Lung microvascular endothelial cell (primary cell): ENCODE data around the gene WASF3. TPM values are rescaled to one million over a fixed set of nuclear protein-coding genes. Genes with fewer than 3 reads are reported as not detected.
A peak's percentile ranks its signal among the peaks of the same experiment; 100 is the strongest.
"Not testable (repeated sequence)": the region's sequence is repeated elsewhere in the genome, so short reads cannot be mapped to it uniquely, and the experiment has no call there.

Experiments used
- DNase-seq, 2 donors: peaks; one replicate each; pipeline versions ENCODE4 v3.0.0 to v3.0.0-alpha.2; 2010; ENCODE audit warnings: low read depth in 2 of 2
- total RNA-seq: library from RNA; depleted of rRNA; stranded (reverse); fragments of >200 nt; gene quantifications from 2 replicates; pipeline ENCODE4 v1.2.1, GENCODE V29; 2014

WASF3 gene
- total RNA-seq, 1 donor from 2014 or later: 21.2 TPM

DNA sequence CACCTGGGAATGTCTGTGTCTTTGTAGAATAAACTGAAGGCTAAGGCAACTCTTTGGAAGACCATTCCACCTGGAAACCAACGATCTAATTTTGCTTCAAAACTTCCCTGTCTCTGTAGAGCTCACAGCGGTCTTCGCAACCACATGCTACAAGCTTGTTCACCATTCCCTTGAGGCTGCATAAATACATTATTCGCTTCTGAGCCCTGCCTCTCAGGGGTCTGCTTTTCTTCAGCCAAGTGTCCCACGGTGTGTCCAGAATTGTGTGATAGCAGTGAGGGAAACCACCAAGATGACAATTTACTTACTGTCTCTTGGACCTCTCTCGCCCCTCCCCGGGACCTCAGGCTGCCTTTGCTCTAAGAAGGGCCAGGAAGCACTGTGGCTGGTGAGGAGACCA lies 152.0 kb downstream of the WASF3 start:
- no peak for DNase-seq

- DNase-seq: no peak
These were observed 152.7 kb downstream of the WASF3 start for GRCh38 chr13:26710166-26710565.

- no peak for DNase-seq
These were observed 153.7 kb downstream of the WASF3 start for GRCh38 chr13:26711211-26711610.

DNA sequence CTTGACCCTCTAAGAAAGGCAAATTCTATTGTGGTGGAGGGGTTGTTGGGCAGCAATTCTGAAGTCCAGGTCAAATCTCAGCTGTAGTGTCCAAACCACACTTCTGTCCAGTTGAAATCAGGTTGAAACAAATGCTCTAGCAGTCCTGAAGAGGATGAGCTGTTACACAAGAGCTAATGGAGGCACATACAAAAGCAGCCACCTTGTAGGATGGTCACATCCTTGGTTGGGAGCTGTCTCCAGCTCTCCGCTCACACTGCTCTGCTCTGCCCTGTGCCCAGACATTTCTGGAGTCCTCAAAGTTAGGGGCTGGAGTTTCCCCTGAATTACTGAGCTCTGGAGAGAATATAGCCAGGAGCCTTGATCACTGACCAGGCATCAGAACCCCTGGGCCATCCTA lies 155.9 kb downstream of the WASF3 start:
- DNase-seq: no peak

GRCh38 chr13:26716984-26717383 lies 159.5 kb downstream of the WASF3 start:
- DNase-seq: no peak

DNA sequence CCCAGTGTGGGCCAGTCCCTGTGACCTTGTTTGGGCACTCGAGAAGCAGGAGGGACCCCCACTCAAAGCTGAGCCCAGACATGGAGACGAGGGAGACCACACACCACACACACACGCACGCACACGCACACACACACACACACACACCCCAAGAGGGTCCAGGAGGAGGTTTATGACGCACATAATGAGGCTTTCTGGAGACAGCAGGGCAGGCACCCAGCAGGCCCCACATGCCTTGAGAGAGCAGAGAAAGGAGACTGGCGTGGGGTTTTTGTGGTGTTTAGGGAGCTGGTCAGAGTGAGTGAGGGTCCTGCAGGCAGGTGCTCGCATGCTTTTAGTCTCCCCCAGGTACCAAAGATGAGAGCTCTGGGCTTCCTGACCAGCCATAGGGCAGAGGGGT lies 160.7 kb downstream of the WASF3 start:
- no peak for DNase-seq

GRCh38 chr13:26718872-26719271 lies 161.4 kb downstream of the WASF3 start:
- DNase-seq: no peak

DNA sequence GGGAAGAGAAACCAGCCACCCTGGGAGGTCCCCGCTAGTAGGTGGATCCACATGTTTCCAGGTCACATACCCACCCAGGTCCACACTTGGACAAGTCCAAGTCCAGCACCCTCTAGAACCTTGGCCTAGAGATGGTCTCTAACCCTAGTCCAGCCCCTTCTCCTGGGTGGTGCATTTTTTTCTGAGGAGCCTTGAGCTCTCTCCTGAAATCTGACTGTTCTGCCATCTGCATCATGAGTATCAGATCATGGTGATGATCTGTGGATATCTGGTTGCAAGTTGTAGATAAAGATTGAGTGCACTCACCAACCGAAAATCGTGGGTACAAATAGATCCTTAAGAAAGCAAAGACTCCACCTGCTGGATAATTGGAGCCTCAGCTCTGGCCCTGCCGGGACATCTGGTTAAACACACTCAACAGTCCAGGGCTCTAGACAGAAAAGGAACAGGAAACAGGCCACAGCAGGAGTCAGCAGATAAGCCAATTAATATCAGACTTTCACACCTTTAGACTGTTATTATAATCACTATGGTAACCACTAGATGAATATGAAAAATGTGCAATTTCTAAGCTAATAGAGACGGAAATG lies 162.0 kb downstream of the WASF3 start:
- DNase-seq: peak; percentile 11 to 58

DNA sequence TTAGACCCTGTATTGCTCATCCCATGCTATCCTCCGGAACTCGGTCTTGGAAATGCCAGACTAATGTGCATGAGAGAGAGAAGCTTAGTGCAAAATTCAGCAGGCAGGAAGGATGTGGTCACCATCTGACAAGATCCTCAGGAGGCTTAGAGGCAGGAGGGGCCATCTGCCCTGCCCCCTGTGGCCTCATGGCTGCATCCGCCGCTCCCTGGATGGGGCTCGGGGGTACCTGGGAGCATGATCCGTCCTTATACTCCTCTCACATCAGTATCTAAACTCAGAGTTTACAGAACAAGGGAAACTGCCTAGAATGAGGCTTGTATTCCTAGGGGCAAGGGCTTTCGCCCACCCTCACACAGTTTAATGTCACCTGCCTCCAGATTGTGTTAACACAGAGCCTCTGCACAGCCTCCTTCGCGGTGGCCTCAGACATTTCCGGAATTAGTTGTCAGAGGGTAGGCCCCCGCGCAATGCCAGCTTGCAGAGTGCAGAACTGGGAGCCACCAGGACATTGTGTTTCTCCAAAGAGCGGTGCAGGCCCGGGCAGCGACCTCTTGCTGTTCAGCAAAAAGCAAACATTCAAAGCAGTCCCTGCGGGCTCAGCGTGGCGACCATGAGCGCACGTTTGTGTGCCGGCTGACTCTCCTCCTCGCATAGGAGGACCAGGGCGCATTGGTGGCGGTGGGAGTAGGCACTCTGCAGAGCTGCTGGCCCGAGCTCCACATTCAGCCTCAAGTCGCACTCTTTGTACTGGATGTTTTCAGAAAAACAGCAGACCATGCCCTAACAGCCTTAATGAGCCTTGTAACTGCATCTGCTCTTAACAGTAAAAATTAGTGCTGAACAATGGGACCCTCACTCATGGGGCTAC lies 164.0 kb downstream of the WASF3 start:
- DNase-seq: no peak

- no peak for DNase-seq
These were observed 164.8 kb downstream of the WASF3 start for GRCh38 chr13:26722321-26722720.

DNA sequence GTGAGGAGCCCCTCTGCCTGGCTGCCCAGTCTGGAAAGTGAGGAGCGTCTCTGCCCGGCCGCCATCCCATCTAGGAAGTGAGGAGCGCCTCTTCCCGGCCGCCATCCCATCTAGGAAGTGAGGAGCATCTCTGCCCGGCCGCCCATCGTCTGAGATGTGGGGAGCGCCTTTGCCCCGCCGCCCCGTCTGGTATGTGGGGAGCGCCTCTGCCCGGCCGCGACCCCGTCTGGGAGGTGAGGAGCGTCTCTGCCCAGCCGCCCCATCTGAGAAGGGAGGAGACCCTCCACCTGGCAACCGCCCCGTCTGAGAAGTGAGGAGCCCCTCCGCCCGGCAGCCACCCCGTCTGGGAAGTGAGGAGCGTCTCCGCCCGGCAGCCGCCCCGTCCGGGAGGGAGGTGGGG lies 166.1 kb downstream of the WASF3 start:
- not testable (repeated sequence) for DNase-seq

DNA sequence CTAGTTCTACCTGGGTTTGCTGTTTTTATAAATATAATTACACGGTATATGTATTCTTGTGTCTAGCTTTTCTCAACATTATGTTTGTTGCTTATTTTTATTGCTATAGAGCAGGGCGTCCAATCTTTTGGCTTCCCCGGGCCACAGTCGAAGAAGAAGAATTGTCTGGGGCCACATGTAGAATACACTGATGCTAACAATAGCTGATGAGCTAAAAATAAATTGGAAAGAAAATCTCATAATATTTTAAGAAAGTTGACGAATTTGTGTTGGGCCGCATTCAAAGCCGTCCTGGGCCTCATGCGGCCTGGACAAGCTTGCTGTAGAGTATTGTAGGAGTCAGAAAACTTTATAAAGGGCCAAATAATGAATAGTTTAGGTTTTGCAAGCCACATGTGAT lies 169.2 kb downstream of the WASF3 start:
- DNase-seq: no peak

DNA sequence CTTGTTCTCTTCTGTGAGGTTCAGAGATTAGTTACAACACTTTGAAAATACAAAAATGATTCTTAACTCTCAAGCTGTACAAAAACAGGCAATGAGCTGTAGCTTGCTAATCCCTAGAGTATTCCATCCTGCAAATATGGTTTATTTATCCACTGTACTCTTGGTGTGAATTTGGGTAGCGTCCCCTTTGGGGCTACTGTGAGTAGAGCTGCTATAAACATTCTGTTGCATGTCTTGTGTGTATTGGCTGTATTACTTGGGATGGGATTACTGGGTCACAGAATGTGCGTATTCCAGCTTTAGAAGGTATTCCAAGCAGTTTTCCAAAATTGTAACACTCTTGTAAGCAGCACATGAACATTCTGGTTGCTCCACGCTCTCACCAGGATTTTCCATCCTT lies 169.6 kb downstream of the WASF3 start:
- DNase-seq: no peak

DNA sequence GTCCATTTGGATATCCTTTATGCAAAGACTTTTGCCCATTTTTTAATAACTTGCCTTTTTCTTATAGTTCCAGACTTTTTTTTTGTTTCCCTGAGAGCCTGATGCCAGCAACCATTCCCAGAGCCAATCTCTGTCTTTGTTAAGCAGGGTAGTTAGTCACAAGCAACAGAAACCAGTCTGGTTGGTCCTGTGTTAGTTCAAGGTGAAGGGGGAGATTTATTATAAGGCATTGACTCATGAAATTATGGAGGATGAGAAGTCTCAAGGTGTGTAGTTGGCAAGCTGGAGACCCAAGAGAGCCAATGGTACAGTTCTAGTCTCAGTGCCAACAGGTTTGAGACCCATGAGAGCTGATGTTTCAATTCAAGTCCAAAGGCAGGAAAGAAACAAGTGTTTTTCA lies 170.2 kb downstream of the WASF3 start:
- DNase-seq: no peak

DNA sequence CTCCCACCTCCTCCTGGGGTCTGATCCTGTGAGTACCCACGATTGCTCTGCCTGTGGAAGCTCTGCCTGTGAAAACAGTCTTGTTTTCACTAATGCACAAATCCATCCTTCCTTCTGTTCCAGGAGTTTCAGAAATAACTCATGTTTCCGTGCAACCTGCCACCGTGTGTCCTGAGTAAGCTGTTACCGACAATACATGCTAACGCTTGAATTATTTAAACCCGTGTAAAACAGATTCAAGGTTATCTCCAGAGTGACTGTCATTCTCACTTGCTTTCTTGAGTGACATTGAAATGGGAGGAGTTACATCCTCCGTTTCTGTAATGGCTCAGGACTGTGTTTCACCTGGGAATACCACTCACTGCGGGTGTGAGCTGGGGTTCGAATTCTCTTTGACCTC lies 178.2 kb downstream of the WASF3 start:
- DNase-seq: no peak

Other genes starting within 250 kb of the WASF3 start
- not detected in 2 replicates for gene GPR12, start 203.1 kb downstream of the WASF3 start, total RNA-seq